ENCODE results near the gene MRRF. TPM values are rescaled to one million over a fixed set of nuclear protein-coding genes. Genes with fewer than 3 reads are reported as not detected.

The MRRF gene
- total RNA-seq, 4 donors from 2014 or later, result 23.5 to 44.7 (median 38.9) TPM

DNA sequence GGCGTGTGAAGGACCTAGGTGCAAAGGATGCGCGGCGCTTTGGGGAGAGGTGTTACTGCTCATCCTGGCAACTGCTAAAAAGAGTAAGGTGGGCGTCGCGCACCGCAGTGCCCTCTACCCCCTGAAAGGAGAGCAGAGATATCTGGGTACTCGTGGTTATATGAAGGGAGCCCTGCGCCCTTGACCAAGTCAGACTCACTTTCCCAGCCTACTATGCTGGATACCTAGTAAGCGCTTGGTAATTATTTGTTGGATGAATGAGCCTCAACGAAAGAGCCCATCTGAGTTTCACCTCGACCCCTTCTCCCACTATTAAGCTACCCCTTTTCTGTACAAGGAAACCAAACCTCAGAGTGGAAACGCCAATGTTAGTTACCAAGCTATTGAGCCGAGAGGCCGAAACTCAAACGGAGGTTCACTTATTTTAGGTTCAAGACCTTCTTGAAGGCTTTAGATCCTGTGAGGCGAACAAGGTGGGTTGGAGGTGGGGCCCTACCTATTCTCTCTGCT, 44.0 kb upstream of the MRRF start:
- Histone ChIP-seq H3K27me3 (peaks cover 3 to 56% of the 10 kb centered on the region in 2 donors), H3K36me3 (no peaks in the 10 kb centered on the region), H3K4me3 (no peak overlapping the region), H3K4me1 (no peaks in the 10 kb centered on the region), H3K9me3 (no peaks in the 10 kb centered on the region), H3K27ac (no peak overlapping the region)
- no peak for DNase-seq
- no peak for TF ChIP-seq POLR2A (IDR thresholded peaks at IDR 0.05)
- TF ChIP-seq, protein P1, sequence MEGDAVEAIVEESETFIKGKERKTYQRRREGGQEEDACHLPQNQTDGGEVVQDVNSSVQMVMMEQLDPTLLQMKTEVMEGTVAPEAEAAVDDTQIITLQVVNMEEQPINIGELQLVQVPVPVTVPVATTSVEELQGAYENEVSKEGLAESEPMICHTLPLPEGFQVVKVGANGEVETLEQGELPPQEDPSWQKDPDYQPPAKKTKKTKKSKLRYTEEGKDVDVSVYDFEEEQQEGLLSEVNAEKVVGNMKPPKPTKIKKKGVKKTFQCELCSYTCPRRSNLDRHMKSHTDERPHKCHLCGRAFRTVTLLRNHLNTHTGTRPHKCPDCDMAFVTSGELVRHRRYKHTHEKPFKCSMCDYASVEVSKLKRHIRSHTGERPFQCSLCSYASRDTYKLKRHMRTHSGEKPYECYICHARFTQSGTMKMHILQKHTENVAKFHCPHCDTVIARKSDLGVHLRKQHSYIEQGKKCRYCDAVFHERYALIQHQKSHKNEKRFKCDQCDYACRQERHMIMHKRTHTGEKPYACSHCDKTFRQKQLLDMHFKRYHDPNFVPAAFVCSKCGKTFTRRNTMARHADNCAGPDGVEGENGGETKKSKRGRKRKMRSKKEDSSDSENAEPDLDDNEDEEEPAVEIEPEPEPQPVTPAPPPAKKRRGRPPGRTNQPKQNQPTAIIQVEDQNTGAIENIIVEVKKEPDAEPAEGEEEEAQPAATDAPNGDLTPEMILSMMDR (IDR thresholded peaks at IDR 0.05), result no peak
- intact Hi-C loops (cut with DNase I; ENCODE audit: low total_unique reads), result no loop called here

DNA sequence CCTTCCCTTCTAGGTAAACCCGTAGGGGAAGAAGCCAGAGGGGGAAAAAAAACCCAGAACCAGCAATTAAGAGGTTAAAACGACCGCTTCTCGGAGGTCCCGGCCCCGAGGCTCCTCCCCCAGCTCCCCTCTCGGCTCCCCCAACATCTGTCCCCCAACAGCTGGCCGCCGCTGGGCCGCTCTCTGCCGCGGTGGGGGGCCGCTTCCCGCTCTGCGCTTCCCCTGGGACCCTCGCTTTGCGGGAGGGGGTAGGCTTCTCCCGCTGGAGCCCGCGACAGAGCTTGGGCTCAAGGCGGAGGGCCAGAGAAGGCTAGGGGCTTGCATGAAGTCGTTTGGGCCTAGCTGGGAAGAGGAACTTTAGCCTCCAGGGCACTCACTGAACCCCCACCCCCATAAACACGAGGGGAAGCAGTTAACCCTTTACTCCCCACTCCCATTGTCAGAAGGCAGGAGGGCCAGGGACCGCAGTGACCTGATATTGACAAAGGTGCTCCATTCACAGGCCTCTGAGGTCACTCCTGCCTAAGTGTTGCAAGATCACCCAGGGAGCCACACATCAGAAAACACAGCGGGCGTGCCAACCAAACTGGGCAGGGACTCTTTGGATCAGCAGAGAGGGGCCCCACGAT, 43.4 kb upstream of the MRRF start:
- no peak for DNase-seq
- Histone ChIP-seq H3K9me3 (no peaks in the 10 kb centered on the region), H3K4me3 (no peak overlapping the region), H3K4me1 (no peaks in the 10 kb centered on the region), H3K36me3 (no peaks in the 10 kb centered on the region), H3K27me3 (peaks cover 3 to 60% of the 10 kb centered on the region in 2 donors), H3K27ac (no peak overlapping the region)
- intact Hi-C loops (cut with DNase I; ENCODE audit: low total_unique reads), result no loop called here
- no peak for TF ChIP-seq POLR2A (IDR thresholded peaks at IDR 0.05)
- TF ChIP-seq, protein P1 (IDR thresholded peaks at IDR 0.05), result no peak

DNA sequence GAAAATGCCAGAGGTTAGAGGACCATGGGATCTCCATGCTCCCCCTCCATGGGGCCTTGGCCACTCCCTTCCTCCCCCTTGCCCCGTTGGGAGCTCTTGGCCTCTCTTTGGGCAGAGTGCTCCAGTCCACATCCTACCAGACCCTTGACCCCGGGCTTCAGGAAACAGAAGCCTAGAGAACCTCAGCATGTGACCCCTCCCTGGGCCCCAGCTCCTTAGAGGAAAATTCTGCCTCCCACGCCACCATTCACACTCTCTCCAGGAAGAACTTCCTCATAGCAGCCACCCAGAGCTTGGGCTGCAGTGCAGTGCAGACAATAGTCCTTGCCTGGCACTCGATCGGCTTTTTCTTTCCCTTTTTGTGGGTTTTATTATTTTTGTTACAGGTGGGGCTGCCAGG, 41.9 kb upstream of the MRRF start:
- no peaks in the 10 kb centered on the region for H3K9me3 ChIP-seq
- H3K36me3 ChIP-seq, result no peaks in the 10 kb centered on the region
- H3K27ac ChIP-seq, result no peak overlapping the region
- intact Hi-C loops (cut with DNase I; ENCODE audit: low total_unique reads), result no loop called here
- H3K4me3 ChIP-seq, result no peak overlapping the region
- TF ChIP-seq, protein P1 (IDR thresholded peaks at IDR 0.05), result no peak
- no peak for TF ChIP-seq POLR2A (IDR thresholded peaks at IDR 0.05)
- peaks cover 7 to 75% of the 10 kb centered on the region in 2 donors for H3K27me3 ChIP-seq
- peaks cover 0 to 4% of the 10 kb centered on the region in 2 donors for H3K4me1 ChIP-seq
- DNase-seq, result no peak

DNA sequence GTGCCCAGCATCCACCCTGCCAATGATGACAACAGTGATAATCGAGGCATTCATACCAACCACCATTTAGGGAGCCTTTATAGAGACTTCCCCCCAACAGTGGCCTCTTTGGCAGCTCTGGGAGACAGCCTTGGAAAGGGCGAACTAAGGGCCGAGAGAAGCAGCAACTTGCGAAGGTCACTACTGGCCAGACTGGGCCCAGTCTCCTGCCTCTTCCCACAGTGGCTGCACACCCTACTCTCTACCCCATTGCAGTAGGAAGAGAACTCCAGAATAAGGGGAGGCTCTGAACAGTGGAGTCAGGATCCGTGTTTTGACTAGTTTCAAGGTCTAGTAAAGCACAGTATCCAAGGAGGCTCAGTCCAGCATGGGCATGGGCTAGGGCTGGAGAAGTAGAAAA, 41.2 kb upstream of the MRRF start:
- Histone ChIP-seq H3K27me3 (peaks cover 4 to 75% of the 10 kb centered on the region in 2 donors), H3K4me1 (peaks cover 0 to 4% of the 10 kb centered on the region in 2 donors)

More for the DNA sequence above, 41.2 kb upstream of the MRRF start:
- TF ChIP-seq, protein P1 (IDR thresholded peaks at IDR 0.05), result no peak
- TF ChIP-seq POLR2A (IDR thresholded peaks at IDR 0.05), result no peak
- intact Hi-C loops (cut with DNase I; ENCODE audit: low total_unique reads), result no loop called here
- no peak for DNase-seq
- Histone ChIP-seq H3K9me3 (no peaks in the 10 kb centered on the region), H3K36me3 (no peaks in the 10 kb centered on the region), H3K4me3 (no peak overlapping the region), H3K27ac (no peak overlapping the region)

Data from uterus (tissue), 4 donors.